ENCODE measurements around the gene POLR2A.

DNA sequence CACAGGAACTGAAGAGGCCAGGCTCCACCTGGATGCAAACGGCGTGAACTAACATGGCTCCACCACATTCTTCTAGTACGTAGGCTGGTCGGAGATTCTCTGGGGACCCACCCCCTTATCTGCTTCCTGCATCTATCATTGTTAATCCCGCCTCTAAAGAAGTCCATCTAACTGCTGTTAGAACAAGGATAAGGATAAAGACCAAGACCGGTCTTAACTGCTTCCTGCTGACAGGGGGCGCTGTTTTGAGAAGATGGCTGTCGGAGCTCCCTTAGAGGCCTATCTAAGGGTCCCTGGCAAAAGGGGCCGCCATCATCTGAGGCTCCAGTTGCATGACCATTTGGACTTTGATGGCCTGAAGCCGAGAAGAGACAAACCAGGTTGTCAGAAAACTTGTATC, 38.9 kb downstream of the POLR2A start:
- TF ChIP-seq POLR2AphosphoS5 (IDR thresholded peaks at IDR 0.05; ENCODE audit: borderline replicate concordance, low read depth, low read length) (no peak), FOXP2 (optimal IDR thresholded peaks at IDR 0.05; ENCODE audit: control extremely low read depth, extremely low read length, insufficient read depth) (no peak), EZH2 (IDR thresholded peaks at IDR 0.05) (no peak)

Data from SK-N-MC (cell line).